Panc1 (cell line): Measurements from ENCODE around the gene SLC44A1. TPM values are rescaled to one million over a fixed set of nuclear protein-coding genes. Genes with fewer than 3 reads are reported as not detected.

Source experiments
- ATAC-seq: fragments of 200-7000 bp; cut with Tn5 transposase; 2 replicates; pipeline ENCODE4 v1.9.1; 2020; ENCODE audit warnings: mild to moderate bottlenecking, moderate library complexity
- BruUV-seq: library from RNA; stranded (reverse); fragments of 400-500 nt; replicated peaks from 2 replicates; lab custom pipeline; 2021; lab: Mats Ljungman, UMichigan
- CTCF ChIA-PET: fragments of 300-600 bp; sonication (Branson Sonifier 250); formaldehyde crosslinking; loops from one replicate; lab custom pipeline; 2022; ENCODE audit warnings: antibody characterized with exemption; lab: Charles Lee
- POLR2A ChIA-PET: fragments of 300-600 bp; sonication (Branson Sonifier 250); formaldehyde crosslinking; loops from one replicate; lab custom pipeline; 2022; ENCODE audit warnings: antibody characterized with exemption; lab: Charles Lee
- DNase-seq: peaks from one replicate; pipeline ENCODE4 v3.0.0-alpha.2; 2010; ENCODE audit warnings: low read depth, low spot score
- H3K27ac ChIP-seq: 2 replicates; pipeline ENCODE4 v1.5.1; 2011; ENCODE audit warnings: mild to moderate bottlenecking, low read length, inconsistent platforms
- H3K27me3 ChIP-seq: fragments of 200-500 bp; sonication (Bioruptor generic); 2 replicates; pipeline ENCODE4 v1.6.0; 2014; ENCODE audit warnings: low read length, inconsistent platforms; ENCODE audit not compliant: control insufficient read depth, insufficient read depth
- H3K36me3 ChIP-seq: fragments of 200-500 bp; sonication (Bioruptor generic); 2 replicates; pipeline ENCODE4 v1.5.1; 2014; ENCODE audit warnings: inconsistent platforms, mild to moderate bottlenecking, low read length, moderate library complexity; ENCODE audit not compliant: control insufficient read depth, insufficient read depth
- H3K4me1 ChIP-seq: 2 replicates; pipeline ENCODE4 v1.5.1; 2011; ENCODE audit warnings: inconsistent platforms, mild to moderate bottlenecking, low read length, moderate library complexity; ENCODE audit not compliant: control insufficient read depth, insufficient read depth
- H3K4me3 ChIP-seq, 2 experiments: 2 replicates each; pipeline ENCODE4 v1.5.1; 2011 to 2012; ENCODE audit warnings: low read depth in 2 of 2, low read length in 2 of 2, mild to moderate bottlenecking in 2 of 2, inconsistent platforms in 1 of 2, moderate library complexity in 1 of 2
- H3K9me3 ChIP-seq: fragments of 200-500 bp; sonication (Bioruptor generic); 2 replicates; pipeline ENCODE4 v1.5.1; 2014; ENCODE audit warnings: low read depth, mild to moderate bottlenecking, inconsistent platforms, low read length, moderate library complexity; ENCODE audit not compliant: control insufficient read depth, insufficient read depth
- POLR2AphosphoS5 ChIP-seq: IDR thresholded peaks from 2 replicates; pipeline ENCODE4 v1.6.1; 2012; ENCODE audit warnings: mild to moderate bottlenecking, low read depth, low read length, moderate library complexity
- SIN3A ChIP-seq: IDR thresholded peaks from 2 replicates; pipeline ENCODE4 v1.6.1; 2012; ENCODE audit warnings: low read depth, mild to moderate bottlenecking, low read length, moderate library complexity, borderline replicate concordance; ENCODE audit not compliant: insufficient read depth
- TCF7L2 ChIP-seq: IDR thresholded peaks from 2 replicates; pipeline ENCODE4 v1.6.1; 2011; ENCODE audit warnings: mild to moderate bottlenecking, low read depth, low read length, inconsistent platforms
- in situ Hi-C: cut with HindIII; loops from 2 replicates; pipeline ENCODE4 v1.10.0; 2016; ENCODE audit warnings: low sequenced_read_pairs, low pct_unique_long_range_greater_than_20kb
- intact Hi-C: fragments of 100-400 bp; cut with micrococcal nuclease; formaldehyde crosslinking; loops from one replicate; pipeline ENCODE4 v1.10.0; 2022; ENCODE audit not compliant: unreplicated experiment
- total RNA-seq: library from RNA; stranded (reverse); gene quantifications from one replicate; pipeline ENCODE4 v1.2.1, GENCODE V29; 2021; ENCODE audit not compliant: unreplicated experiment
- TF ChIP-seq, protein P1 (sequence below), 2 experiments: IDR thresholded peaks; 2 replicates each; pipeline ENCODE4 v1.6.1; 2011 to 2012; ENCODE audit warnings: low read depth in 2 of 2, control low read depth in 1 of 2, low read length in 1 of 2, mild to moderate bottlenecking in 1 of 2, moderate library complexity in 1 of 2; ENCODE audit not compliant: insufficient read depth in 1 of 2
- TF ChIP-seq, protein P2 (sequence below): fragments of 450-650 bp; IDR thresholded peaks from 2 replicates; pipeline ENCODE4 v1.5.1; 2017; ENCODE audit warnings: mild to moderate bottlenecking

Gene SLC44A1
- total RNA-seq, 1 experiment from 2014 or later, result 8.7 TPM

DNA sequence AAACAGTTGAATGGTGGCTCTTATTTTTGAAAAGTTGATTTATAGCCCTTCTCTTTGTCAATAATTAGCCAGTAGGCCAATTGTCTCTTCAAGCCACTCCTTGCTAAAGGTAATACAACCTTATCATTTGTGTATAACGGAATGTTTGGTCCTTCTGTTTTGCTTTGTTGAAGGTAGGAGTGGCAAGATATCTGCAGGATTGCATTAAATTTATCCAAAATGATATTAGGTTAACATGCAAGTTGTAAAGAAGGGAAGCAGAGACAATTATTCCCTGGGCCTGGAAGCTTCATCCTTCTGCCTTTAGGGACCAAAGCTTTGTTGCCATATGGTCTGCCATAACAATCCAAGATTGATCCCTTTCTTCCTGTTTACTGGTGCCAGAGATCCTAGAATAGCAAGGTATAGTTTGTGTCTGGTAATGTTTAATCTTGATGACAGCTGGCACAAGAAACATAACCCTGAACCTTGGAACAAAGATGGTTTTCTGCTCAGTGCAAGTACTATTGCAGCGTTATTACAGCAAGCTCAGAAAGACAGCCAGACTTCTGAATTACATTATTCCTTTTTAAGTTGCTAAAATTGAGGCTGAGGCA is 187.9 kb downstream of the SLC44A1 start:
- Histone ChIP-seq H3K9me3 (no peaks in the 10 kb centered on the region), H3K4me3 (no peak overlapping the region), H3K4me1 (no peaks in the 10 kb centered on the region), H3K27ac (no peak overlapping the region), H3K27me3 (no peaks in the 10 kb centered on the region), H3K36me3 (no peaks in the 10 kb centered on the region)
- no peak for DNase-seq
- TF ChIP-seq, protein P1, sequence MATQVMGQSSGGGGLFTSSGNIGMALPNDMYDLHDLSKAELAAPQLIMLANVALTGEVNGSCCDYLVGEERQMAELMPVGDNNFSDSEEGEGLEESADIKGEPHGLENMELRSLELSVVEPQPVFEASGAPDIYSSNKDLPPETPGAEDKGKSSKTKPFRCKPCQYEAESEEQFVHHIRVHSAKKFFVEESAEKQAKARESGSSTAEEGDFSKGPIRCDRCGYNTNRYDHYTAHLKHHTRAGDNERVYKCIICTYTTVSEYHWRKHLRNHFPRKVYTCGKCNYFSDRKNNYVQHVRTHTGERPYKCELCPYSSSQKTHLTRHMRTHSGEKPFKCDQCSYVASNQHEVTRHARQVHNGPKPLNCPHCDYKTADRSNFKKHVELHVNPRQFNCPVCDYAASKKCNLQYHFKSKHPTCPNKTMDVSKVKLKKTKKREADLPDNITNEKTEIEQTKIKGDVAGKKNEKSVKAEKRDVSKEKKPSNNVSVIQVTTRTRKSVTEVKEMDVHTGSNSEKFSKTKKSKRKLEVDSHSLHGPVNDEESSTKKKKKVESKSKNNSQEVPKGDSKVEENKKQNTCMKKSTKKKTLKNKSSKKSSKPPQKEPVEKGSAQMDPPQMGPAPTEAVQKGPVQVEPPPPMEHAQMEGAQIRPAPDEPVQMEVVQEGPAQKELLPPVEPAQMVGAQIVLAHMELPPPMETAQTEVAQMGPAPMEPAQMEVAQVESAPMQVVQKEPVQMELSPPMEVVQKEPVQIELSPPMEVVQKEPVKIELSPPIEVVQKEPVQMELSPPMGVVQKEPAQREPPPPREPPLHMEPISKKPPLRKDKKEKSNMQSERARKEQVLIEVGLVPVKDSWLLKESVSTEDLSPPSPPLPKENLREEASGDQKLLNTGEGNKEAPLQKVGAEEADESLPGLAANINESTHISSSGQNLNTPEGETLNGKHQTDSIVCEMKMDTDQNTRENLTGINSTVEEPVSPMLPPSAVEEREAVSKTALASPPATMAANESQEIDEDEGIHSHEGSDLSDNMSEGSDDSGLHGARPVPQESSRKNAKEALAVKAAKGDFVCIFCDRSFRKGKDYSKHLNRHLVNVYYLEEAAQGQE (IDR thresholded peaks at IDR 0.05; ENCODE audit: insufficient read depth in 1 of 2, low read depth in 2 of 2, low read length in 1 of 2), result no peak
- TF ChIP-seq POLR2AphosphoS5 (no peak), TCF7L2 (no peak), SIN3A (no peak)
- TF ChIP-seq, protein P2, sequence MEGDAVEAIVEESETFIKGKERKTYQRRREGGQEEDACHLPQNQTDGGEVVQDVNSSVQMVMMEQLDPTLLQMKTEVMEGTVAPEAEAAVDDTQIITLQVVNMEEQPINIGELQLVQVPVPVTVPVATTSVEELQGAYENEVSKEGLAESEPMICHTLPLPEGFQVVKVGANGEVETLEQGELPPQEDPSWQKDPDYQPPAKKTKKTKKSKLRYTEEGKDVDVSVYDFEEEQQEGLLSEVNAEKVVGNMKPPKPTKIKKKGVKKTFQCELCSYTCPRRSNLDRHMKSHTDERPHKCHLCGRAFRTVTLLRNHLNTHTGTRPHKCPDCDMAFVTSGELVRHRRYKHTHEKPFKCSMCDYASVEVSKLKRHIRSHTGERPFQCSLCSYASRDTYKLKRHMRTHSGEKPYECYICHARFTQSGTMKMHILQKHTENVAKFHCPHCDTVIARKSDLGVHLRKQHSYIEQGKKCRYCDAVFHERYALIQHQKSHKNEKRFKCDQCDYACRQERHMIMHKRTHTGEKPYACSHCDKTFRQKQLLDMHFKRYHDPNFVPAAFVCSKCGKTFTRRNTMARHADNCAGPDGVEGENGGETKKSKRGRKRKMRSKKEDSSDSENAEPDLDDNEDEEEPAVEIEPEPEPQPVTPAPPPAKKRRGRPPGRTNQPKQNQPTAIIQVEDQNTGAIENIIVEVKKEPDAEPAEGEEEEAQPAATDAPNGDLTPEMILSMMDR, result no peak
- intact Hi-C loops (no loop called here), in situ Hi-C loops (no loop called here)
- no peak for ATAC-seq
- CTCF ChIA-PET, result no interaction called here
- POLR2A ChIA-PET, result no interaction called here
- BruUV-seq, result no TSS peak

DNA sequence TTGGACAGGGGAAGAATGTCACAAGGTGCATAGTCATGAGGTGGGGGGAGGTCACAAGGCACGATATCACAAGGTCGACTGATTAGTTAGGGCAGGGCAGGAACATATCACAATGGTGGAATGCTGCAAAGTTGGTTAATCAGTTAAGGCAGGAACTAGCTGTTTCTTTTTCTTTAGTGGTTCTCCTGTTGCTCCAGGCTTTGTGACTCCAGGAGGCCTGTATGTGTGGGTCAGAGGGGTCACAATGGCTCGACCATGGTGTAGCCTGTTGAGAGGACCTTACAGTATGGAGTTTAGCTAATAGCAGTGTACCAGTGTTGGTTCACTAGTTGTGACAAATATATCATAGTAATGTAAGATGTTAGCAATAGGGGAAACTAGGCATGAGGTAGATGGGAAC is 191.0 kb downstream of the SLC44A1 start:
- H3K4me1 ChIP-seq, result no peaks in the 10 kb centered on the region
- ATAC-seq (no peak), DNase-seq (no peak)
- ChIA-PET CTCF (no interaction called here), POLR2A (no interaction called here)
- H3K27ac ChIP-seq, result no peak overlapping the region
- in situ Hi-C loops, result no loop called here
- intact Hi-C loops, result no loop called here
- no peaks in the 10 kb centered on the region for H3K9me3 ChIP-seq
- TF ChIP-seq, protein P2, result no peak
- TF ChIP-seq, protein P1 (IDR thresholded peaks at IDR 0.05; ENCODE audit: insufficient read depth in 1 of 2, low read depth in 2 of 2, low read length in 1 of 2), result no peak
- TF ChIP-seq TCF7L2 (no peak), POLR2AphosphoS5 (no peak), SIN3A (no peak)
- BruUV-seq, result no TSS peak
- no peaks in the 10 kb centered on the region for H3K36me3 ChIP-seq
- H3K4me3 ChIP-seq, result no peak overlapping the region
- H3K27me3 ChIP-seq, result no peaks in the 10 kb centered on the region
